ENCODE data around the gene DIAPH2.

Gene DIAPH2

GRCh38 chrX:97234471-97235081, 549.9 kb downstream of the DIAPH2 start:
- TF ChIP-seq CTCF (IDR thresholded peaks at IDR 0.05; ENCODE audit: control insufficient read depth, insufficient read depth, low read depth, low read length, missing control alignments), result no peak
- no peak for DNase-seq (ENCODE audit: low read depth)
- no peak overlapping the region for H3K4me3 ChIP-seq (ENCODE audit: control insufficient read depth, low read depth, low read length)

- no peak for TF ChIP-seq CTCF (IDR thresholded peaks at IDR 0.05; ENCODE audit: control insufficient read depth, insufficient read depth, low read depth, low read length, missing control alignments)
- DNase-seq (ENCODE audit: low read depth), result no peak
Observed at GRCh38 chrX:97238632-97239031, 554.0 kb downstream of the DIAPH2 start.

GRCh38 chrX:97252111-97252510, 567.5 kb downstream of the DIAPH2 start:
- no peak for TF ChIP-seq CTCF (IDR thresholded peaks at IDR 0.05; ENCODE audit: control insufficient read depth, insufficient read depth, low read depth, low read length, missing control alignments)
- H3K4me3 ChIP-seq (ENCODE audit: control insufficient read depth, low read depth, low read length), result no peak overlapping the region
- no peak for DNase-seq (ENCODE audit: low read depth)

More at GRCh38 chrX:97238632-97239031, 554.0 kb downstream of the DIAPH2 start:
- no peak overlapping the region for H3K4me3 ChIP-seq (ENCODE audit: control insufficient read depth, low read depth, low read length)

- DNase-seq (ENCODE audit: low read depth), result no peak
- no peak for TF ChIP-seq CTCF (IDR thresholded peaks at IDR 0.05; ENCODE audit: control insufficient read depth, insufficient read depth, low read depth, low read length, missing control alignments)
Observed at GRCh38 chrX:97260679-97261078, 576.0 kb downstream of the DIAPH2 start.

GRCh38 chrX:97266406-97267121, 581.9 kb downstream of the DIAPH2 start:
- TF ChIP-seq CTCF (IDR thresholded peaks at IDR 0.05; ENCODE audit: control insufficient read depth, insufficient read depth, low read depth, low read length, missing control alignments), result no peak
- H3K4me3 ChIP-seq (ENCODE audit: control insufficient read depth, low read depth, low read length), result no peak overlapping the region
- DNase-seq (ENCODE audit: low read depth), result no peak

More at GRCh38 chrX:97260679-97261078, 576.0 kb downstream of the DIAPH2 start:
- no peak overlapping the region for H3K4me3 ChIP-seq (ENCODE audit: control insufficient read depth, low read depth, low read length)

GRCh38 chrX:97267396-97268181, 582.9 kb downstream of the DIAPH2 start:
- no peak overlapping the region for H3K4me3 ChIP-seq (ENCODE audit: control insufficient read depth, low read depth, low read length)
- DNase-seq (ENCODE audit: low read depth), result no peak
- no peak for TF ChIP-seq CTCF (IDR thresholded peaks at IDR 0.05; ENCODE audit: control insufficient read depth, insufficient read depth, low read depth, low read length, missing control alignments)
